Measurements from ENCODE around the gene EBF3.

The EBF3 gene

DNA sequence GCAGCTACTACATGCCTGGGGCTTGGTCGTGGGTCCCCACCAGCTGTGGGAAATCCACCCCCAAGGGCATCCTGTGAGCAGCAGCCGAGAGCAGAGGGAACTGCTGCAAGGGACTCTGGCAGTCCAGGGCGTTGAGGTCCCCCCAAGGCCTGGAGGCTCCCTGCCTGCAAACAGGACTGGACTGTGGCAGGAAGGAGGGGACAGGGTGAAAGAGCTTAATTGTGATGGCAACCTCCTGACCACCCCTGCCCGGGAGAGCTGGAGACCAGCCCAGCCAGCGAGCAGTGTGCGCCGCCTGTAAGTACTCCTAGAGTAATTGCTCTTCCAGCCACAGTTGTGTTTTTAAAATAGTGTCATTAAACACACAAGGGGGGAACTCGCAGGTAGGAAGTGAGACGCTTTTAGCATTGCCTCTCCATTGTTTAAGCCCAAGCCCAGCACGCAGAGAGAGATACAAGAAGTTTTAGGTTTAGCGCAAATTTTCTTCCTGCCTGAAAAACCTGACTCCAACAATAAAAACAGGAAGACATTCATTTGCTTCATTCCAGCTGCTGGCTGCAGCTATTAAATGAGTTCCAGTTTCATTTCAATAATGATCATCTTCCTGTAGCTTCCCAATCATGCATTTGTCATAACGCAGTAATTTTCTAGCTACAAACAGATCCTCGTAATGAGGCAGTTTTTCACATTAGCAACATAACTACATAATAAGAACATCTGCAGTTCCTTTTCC is 111.1 kb downstream of the EBF3 start:
- H3K4me3 ChIP-seq (ENCODE audit: low read depth, low read length) = no peak overlapping the region
- CTCF ChIA-PET = interaction anchor here (2.4 kb wide), 1 partner anchor 12 kb away, joined by 5 read pairs; no protein-coding TSS in a partner anchor
- DNase-seq (ENCODE audit: low read depth, low spot score) = no peak
- POLR2A ChIA-PET = interaction anchor here (1.1 kb wide), 1 partner anchor 258 kb away, joined by 3 read pairs; no protein-coding TSS in a partner anchor
- TF ChIP-seq, protein P1, sequence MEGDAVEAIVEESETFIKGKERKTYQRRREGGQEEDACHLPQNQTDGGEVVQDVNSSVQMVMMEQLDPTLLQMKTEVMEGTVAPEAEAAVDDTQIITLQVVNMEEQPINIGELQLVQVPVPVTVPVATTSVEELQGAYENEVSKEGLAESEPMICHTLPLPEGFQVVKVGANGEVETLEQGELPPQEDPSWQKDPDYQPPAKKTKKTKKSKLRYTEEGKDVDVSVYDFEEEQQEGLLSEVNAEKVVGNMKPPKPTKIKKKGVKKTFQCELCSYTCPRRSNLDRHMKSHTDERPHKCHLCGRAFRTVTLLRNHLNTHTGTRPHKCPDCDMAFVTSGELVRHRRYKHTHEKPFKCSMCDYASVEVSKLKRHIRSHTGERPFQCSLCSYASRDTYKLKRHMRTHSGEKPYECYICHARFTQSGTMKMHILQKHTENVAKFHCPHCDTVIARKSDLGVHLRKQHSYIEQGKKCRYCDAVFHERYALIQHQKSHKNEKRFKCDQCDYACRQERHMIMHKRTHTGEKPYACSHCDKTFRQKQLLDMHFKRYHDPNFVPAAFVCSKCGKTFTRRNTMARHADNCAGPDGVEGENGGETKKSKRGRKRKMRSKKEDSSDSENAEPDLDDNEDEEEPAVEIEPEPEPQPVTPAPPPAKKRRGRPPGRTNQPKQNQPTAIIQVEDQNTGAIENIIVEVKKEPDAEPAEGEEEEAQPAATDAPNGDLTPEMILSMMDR (IDR thresholded peaks at IDR 0.05; ENCODE audit: insufficient read depth, low read length, missing control alignments) = no peak

DNA sequence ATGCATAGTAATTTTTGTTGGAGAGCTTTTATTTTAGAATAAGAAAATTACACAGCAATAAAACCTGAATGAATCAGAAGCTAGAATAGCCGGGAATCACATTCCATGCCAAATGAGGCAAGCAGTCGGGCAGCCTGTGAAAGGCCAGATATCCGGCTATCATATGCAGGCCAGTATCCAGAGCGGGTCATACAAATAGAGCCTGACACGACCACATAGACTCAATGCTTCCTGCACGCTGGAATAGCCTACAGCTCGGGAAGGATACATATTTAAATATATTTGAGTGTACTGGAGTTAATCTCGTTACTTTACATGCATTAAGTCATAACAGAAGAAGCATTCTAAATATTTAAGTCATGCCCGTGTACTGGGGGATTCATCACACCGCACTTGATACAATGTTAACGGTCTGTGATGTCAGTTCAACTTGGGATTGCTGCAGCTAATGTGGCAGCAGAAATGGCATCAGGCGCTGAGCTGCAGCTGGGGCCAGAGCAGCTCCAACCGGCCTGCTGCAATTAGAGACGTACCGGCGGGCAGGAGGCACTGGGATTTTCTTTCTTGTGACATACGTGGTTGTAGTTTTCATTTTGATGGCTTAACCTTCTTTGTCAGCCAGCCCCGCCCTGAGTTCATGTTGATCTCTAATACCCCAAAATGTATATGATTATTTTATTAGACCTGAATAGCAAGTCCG is 112.0 kb downstream of the EBF3 start:
- no peak overlapping the region for H3K4me3 ChIP-seq (ENCODE audit: low read depth, low read length)
- no peak for DNase-seq (ENCODE audit: low read depth, low spot score)
- ChIA-PET POLR2A (no interaction called here), CTCF (no interaction called here)
- TF ChIP-seq, protein P1 (IDR thresholded peaks at IDR 0.05; ENCODE audit: insufficient read depth, low read length, missing control alignments) = no peak

DNA sequence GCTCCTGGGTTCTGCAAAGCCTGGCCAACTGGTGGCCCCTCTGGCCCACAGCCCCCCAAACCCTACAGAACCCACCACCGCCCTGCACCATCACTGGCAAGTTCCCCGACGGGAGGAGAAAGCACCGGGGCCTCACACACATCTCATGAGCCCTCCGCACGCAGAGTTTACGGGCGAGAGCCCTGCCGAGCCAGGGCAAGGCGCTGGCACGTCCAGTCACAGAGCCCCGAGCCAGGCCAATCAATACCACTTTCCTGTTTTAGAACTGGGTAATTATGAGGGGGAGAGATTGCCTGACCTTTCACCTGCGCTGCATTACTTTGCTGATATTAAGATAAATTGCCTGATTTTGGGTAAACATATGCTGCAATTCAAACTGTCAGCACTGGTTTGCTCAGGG is 113.3 kb downstream of the EBF3 start:
- TF ChIP-seq, protein P1 (IDR thresholded peaks at IDR 0.05; ENCODE audit: insufficient read depth, low read length, missing control alignments) = no peak
- no peak overlapping the region for H3K4me3 ChIP-seq (ENCODE audit: low read depth, low read length)
- no peak for DNase-seq (ENCODE audit: low read depth, low spot score)
- CTCF ChIA-PET = no interaction called here
- POLR2A ChIA-PET = no interaction called here

DNA sequence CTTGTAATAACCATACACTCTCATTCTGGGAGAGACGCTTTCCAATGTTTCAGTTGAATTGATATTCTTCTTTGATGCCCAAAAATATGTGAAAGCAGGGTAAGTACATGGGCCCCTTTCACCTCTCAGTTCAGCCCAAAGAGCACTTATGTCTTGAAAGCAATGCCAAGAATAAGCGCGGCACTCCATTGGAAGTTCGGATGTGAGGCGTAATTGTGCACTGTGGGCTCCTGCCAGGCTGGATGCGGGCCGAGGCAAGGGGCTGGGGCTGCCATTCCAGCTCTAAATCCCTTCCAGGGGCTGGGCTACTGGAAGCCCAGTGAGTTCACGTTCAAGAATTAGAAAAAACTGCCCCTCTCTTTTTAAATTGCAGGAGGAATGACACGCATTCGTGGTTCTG is 113.8 kb downstream of the EBF3 start:
- POLR2A ChIA-PET = no interaction called here
- DNase-seq (ENCODE audit: low read depth, low spot score) = no peak
- TF ChIP-seq, protein P1 (IDR thresholded peaks at IDR 0.05; ENCODE audit: insufficient read depth, low read length, missing control alignments) = no peak
- CTCF ChIA-PET = no interaction called here
- no peak overlapping the region for H3K4me3 ChIP-seq (ENCODE audit: low read depth, low read length)

DNA sequence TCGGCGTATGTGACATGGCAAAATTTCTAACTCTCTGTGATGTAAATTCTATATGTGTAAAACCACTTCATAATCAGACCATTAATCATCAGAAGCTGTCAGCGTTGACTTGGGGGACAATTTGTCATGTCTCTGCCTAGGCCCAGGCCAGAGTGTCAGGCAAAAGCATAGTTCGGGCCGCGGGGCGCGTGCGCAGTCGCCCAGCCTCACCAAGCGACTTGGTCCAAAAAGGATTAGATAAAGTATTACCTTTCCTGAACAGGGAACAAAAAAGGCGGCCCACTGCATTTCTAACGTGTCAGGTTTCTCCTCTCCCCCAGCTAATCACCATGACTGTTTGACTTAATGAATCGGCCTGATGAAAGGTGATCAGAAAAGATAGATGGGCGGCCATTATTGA is 114.2 kb downstream of the EBF3 start:
- no peak for DNase-seq (ENCODE audit: low read depth, low spot score)
- H3K4me3 ChIP-seq (ENCODE audit: low read depth, low read length) = no peak overlapping the region
- POLR2A ChIA-PET = no interaction called here
- TF ChIP-seq, protein P1 (IDR thresholded peaks at IDR 0.05; ENCODE audit: insufficient read depth, low read length, missing control alignments) = no peak
- CTCF ChIA-PET = no interaction called here

DNA sequence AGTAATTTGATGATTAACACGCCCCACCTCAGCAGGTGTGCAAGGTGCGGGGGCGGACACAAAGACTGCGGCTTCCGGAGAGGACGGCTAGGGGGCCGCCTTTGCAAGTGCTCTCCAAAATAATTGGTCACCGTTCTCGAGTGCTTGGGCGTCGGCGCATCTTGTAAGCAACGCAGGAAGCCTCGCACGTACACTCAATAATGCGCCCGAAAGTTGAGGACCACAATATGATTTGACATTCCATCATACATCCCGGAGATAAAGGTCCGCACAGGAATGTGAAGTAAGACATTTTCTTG is 114.7 kb downstream of the EBF3 start:
- H3K4me3 ChIP-seq (ENCODE audit: low read depth, low read length) = no peak overlapping the region
- ChIA-PET POLR2A (no interaction called here), CTCF (no interaction called here)
- TF ChIP-seq, protein P1 (IDR thresholded peaks at IDR 0.05; ENCODE audit: insufficient read depth, low read length, missing control alignments) = no peak
- DNase-seq (ENCODE audit: low read depth, low spot score) = no peak

All from AG04449 (cell line).